Liver (tissue), 3 donors: ENCODE measurements around the gene ERV3-1.
"Not testable (repeated sequence)": the region's sequence is repeated elsewhere in the genome, so short reads cannot be mapped to it uniquely, and the experiment has no call there.

Experiments used
- FOXA1 ChIP-seq: IDR thresholded peaks from 2 replicates; pipeline ENCODE4 v1.6.1; 2016; ENCODE audit warnings: antibody characterized with exemption
- HNF4G ChIP-seq: IDR thresholded peaks from 2 replicates; pipeline ENCODE4 v1.6.1; 2016; ENCODE audit warnings: antibody characterized with exemption
- JUND ChIP-seq, 2 donors: IDR thresholded peaks; 2 replicates each; pipeline ENCODE4 v1.6.1; 2016; ENCODE audit warnings: antibody characterized with exemption in 2 of 2
- TAF1 ChIP-seq: conservative IDR thresholded peaks from 2 replicates; pipeline ENCODE4 v1.6.1; 2016; ENCODE audit warnings: antibody characterized with exemption, mild to moderate bottlenecking
- YY1 ChIP-seq: IDR thresholded peaks from 2 replicates; pipeline ENCODE4 v1.6.1; 2016; ENCODE audit warnings: antibody characterized with exemption, mild to moderate bottlenecking
- TF ChIP-seq, protein P1 (sequence below): fragments of 150-350 bp; IDR thresholded peaks from 2 replicates; pipeline ENCODE4 v1.5.1; 2017; ENCODE audit warnings: improper control_type of control experiment, low read depth, low read length; ENCODE audit not compliant: missing input control
- TF ChIP-seq, protein P2 (sequence below): IDR thresholded peaks from 2 replicates; pipeline ENCODE4 v1.6.1; 2016; ENCODE audit warnings: antibody characterized with exemption, mild to moderate bottlenecking
- TF ChIP-seq, protein P3 (sequence below): IDR thresholded peaks from 2 replicates; pipeline ENCODE4 v1.6.1; 2016; ENCODE audit warnings: antibody characterized with exemption
- TF ChIP-seq, protein P4 (sequence below): IDR thresholded peaks from 2 replicates; pipeline ENCODE4 v1.6.1; 2016; ENCODE audit warnings: antibody characterized with exemption
- donor health status: healthy.
- donor health status: healthy.

DNA sequence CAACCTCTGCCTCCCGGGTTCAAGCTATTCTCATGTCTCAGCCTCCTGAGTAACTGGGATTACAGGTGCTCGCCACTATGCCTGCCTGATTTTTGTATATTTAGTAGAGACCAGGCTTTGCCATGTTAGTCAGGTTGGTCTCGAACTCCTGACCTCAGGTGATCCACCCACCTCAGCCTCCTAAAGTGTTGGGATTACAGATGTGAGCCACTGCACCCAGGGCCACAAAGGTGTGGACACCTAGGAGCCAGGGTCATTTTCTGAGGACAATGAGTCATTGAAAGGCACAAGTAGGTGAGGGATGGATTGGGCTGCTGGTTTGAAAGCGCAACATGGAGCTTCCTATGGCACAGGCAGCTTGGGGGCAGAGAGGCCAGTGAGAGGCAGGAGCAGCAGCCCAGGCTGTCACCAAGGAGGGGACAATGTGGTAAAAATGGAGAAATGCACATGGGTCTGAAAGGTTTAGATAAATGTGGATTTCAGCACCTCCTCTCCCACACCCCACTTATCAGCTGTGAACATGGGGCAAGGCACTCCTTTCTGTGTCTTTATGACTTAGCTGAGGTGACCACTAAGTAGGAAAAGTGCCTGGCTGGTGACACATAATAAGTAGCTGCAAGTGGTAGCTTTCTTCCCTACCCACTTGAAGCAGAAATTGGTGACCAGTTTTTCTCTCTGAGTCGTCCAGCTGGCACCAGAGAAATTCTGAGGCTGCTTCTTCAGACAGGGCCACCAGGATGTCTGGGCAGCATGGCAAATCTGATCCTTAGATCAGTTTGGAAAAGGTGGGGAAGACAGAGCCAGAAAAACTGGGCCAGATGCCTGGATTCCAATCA lies 61.6 kb downstream of the ERV3-1 start:
- not testable (repeated sequence) for TF ChIP-seq TAF1; JUND (IDR thresholded peaks at IDR 0.05); YY1; FOXA1; HNF4G
- TF ChIP-seq, protein P1, sequence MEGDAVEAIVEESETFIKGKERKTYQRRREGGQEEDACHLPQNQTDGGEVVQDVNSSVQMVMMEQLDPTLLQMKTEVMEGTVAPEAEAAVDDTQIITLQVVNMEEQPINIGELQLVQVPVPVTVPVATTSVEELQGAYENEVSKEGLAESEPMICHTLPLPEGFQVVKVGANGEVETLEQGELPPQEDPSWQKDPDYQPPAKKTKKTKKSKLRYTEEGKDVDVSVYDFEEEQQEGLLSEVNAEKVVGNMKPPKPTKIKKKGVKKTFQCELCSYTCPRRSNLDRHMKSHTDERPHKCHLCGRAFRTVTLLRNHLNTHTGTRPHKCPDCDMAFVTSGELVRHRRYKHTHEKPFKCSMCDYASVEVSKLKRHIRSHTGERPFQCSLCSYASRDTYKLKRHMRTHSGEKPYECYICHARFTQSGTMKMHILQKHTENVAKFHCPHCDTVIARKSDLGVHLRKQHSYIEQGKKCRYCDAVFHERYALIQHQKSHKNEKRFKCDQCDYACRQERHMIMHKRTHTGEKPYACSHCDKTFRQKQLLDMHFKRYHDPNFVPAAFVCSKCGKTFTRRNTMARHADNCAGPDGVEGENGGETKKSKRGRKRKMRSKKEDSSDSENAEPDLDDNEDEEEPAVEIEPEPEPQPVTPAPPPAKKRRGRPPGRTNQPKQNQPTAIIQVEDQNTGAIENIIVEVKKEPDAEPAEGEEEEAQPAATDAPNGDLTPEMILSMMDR = not testable (repeated sequence)
- TF ChIP-seq, protein P2, sequence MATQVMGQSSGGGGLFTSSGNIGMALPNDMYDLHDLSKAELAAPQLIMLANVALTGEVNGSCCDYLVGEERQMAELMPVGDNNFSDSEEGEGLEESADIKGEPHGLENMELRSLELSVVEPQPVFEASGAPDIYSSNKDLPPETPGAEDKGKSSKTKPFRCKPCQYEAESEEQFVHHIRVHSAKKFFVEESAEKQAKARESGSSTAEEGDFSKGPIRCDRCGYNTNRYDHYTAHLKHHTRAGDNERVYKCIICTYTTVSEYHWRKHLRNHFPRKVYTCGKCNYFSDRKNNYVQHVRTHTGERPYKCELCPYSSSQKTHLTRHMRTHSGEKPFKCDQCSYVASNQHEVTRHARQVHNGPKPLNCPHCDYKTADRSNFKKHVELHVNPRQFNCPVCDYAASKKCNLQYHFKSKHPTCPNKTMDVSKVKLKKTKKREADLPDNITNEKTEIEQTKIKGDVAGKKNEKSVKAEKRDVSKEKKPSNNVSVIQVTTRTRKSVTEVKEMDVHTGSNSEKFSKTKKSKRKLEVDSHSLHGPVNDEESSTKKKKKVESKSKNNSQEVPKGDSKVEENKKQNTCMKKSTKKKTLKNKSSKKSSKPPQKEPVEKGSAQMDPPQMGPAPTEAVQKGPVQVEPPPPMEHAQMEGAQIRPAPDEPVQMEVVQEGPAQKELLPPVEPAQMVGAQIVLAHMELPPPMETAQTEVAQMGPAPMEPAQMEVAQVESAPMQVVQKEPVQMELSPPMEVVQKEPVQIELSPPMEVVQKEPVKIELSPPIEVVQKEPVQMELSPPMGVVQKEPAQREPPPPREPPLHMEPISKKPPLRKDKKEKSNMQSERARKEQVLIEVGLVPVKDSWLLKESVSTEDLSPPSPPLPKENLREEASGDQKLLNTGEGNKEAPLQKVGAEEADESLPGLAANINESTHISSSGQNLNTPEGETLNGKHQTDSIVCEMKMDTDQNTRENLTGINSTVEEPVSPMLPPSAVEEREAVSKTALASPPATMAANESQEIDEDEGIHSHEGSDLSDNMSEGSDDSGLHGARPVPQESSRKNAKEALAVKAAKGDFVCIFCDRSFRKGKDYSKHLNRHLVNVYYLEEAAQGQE = not testable (repeated sequence)
- TF ChIP-seq, protein P3, sequence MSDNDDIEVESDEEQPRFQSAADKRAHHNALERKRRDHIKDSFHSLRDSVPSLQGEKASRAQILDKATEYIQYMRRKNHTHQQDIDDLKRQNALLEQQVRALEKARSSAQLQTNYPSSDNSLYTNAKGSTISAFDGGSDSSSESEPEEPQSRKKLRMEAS = not testable (repeated sequence)
- TF ChIP-seq, protein P4, sequence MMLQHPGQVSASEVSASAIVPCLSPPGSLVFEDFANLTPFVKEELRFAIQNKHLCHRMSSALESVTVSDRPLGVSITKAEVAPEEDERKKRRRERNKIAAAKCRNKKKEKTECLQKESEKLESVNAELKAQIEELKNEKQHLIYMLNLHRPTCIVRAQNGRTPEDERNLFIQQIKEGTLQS = not testable (repeated sequence)
